Activated CD4-positive, alpha-beta T cell treated with anti-CD3 and anti-CD28 coated beads, Interleukin-2, amount 50 U/mL, for 4 hours (primary cell): Measurements from ENCODE around the gene RASGRP2.

Source experiments
- DNase-seq, 2 experiments: peaks; one replicate each; pipeline ENCODE4 v3.0.0-alpha.2; 2020

The RASGRP2 gene

DNA sequence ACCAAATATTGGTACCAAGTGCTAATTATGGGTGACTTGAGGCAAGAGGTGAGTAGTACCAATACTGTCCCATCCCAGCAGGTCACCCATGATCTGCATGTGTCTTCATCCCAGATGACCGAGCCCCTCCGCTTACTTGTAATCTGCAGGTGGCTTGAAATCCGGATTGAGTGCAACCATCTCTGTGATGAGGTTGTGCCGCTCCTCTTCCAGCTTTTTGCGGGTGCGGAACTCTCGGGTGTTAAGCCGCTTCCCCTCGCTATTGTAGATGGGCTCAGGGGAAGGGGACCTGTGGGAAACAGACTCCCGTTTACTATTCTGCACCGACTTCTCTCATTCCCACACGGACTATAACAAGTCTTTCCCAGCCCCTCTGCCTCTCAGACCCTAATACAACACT lies 26.2 kb upstream of the RASGRP2 start:
- no peak for DNase-seq

- DNase-seq = no peak
Measured at GRCh38 chr11:64769283-64769682, 25.3 kb upstream of the RASGRP2 start.

DNA sequence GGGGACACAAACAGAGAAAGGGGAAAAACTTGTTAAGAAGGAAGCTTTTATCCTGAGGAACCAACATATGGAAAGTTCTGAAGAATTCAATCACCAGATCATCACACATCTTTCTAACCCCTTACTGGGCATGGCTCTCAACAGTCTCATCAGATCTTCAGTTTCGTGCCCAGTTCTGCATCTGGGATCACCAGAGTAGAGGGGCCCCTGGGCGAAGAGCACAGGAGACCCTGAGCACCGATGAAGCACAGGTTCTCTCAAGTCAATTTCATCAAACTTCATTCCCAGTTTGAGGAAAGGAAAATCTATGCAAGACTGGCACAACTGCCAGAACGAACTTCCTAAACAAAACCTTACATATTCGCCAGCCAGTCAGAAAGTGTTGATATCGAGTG lies 24.4 kb upstream of the RASGRP2 start:
- DNase-seq = no peak

DNA sequence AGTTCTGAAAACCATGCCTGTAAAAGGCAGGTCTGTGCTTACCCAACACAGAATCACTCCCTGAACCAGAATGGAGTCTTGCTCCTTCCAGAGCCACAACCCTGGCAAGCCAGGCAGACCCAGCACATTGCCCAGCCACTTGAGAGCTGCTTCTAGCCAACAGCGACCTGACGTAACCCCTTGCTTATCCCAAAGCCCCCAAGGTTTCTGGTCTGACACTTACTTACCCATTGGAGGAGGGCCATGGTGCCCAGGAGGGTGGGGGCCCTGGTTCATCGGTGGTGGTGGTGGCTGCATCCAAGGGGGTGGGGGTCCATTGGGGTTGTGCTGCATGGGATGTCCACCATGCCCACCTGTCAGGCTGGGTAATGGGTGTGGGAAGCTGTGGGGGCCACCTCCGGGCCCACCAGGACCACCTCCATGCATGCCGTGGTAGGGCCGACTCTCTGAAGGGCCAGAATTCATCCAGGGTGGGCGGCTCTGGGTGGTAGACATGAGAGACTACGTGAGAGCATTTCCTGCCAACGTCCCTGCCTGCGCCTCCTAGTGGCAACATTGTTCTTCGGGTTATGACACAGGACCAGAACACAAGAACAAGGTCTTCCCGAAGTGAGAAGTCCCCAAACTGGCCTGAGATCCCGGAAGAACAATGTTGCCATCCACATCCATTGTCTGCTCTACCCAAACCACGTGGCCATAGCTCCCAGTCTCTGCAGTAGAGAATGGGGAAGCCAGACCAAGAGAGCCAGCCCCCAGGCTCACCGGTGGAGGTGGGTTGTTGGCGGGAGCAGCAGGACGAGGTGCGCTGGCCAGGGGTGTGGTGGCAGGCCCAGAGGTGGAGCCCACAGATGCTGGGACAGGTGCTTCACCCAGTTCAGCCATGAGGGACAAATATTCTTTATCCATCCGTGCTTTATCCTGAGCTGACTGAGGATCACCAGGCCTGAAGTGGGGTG lies 23.7 kb upstream of the RASGRP2 start:
- DNase-seq = peak; percentile 76

- DNase-seq = no peak
Measured at GRCh38 chr11:64766881-64767280, 22.9 kb upstream of the RASGRP2 start.

GRCh38 chr11:64765851-64766665 lies 22.1 kb upstream of the RASGRP2 start:
- no peak for DNase-seq

GRCh38 chr11:64765291-64765850 lies 21.4 kb upstream of the RASGRP2 start:
- DNase-seq = no peak

- no peak for DNase-seq
Measured at GRCh38 chr11:64764753-64765152, 20.8 kb upstream of the RASGRP2 start.

DNA sequence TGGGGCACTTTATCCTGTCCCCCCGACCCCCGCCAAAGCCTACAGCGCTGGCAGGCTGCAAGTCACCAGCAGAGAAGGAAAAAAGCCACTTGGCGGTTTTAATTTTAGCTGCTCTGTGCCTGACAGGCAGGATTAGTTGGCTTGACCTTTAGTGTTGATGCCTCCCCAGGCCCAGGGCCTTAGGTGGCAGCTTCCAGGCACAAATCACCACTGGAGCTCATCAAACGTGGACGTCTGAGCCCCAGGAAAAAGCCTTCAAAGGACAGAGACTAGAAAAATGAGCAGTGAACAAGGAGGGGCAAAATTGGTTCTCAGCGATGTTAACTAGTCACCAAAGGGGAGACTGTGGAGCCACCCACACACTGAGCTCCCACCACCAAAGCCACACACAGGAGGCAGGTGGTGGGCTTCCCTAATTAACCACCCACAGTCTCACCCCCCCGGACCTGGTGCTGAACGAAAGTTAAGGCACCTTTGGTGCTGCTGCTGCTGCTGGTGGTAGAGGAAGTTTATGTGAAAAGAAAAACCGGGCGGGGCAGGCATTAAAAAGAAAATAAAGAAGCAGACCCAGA lies 20.2 kb upstream of the RASGRP2 start:
- peak in 1 of 2 experiments; percentile 46 for DNase-seq

DNA sequence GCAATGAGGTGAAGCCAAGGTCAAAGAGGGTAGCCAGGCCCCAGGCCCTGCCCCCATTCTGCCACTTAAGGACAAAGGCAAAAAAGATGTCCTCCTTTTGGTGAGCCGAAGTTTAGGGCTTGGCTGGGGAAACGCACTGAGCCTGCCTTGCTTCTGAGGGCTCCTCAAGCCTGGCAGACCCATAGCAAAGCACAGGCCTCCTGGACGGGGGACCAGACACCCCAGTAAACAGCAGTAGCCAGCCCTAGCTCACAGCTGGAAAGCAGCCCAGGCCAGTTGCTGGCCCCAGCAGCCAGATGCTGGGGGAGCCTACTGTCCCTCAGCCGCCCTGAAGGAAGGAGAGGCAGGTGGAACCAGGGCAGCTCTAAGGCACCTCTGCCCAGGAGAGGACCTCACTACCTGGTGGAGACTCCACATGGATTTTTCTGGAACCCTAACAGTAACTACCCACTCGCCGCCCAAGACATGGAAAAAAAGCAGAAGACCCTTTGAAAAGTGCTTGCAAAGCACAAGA lies 19.6 kb upstream of the RASGRP2 start:
- no peak for DNase-seq

- DNase-seq = no peak
Measured at GRCh38 chr11:64762674-64763525, 19.0 kb upstream of the RASGRP2 start.

DNA sequence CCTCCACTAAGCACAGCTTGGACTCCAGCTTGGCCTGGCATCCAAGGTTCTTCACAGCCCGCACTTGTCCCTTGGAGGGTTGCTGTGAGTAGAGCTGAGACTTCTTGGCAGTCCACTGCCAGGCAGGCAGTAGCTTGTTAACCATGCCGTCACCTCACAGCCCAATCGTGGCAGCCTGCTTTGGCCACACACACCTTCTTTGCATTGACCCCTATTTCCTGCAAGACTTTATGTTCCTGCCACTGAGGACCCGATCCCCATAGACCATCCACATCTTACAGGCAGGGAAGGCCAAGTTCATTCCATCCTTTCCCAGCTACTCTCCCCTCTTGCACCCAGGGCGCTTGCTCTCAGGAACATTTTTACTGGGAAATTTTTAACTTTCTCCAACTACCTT lies 18.3 kb upstream of the RASGRP2 start:
- DNase-seq = no peak

- no peak for DNase-seq
Measured at GRCh38 chr11:64760759-64761420, 16.9 kb upstream of the RASGRP2 start.

DNA sequence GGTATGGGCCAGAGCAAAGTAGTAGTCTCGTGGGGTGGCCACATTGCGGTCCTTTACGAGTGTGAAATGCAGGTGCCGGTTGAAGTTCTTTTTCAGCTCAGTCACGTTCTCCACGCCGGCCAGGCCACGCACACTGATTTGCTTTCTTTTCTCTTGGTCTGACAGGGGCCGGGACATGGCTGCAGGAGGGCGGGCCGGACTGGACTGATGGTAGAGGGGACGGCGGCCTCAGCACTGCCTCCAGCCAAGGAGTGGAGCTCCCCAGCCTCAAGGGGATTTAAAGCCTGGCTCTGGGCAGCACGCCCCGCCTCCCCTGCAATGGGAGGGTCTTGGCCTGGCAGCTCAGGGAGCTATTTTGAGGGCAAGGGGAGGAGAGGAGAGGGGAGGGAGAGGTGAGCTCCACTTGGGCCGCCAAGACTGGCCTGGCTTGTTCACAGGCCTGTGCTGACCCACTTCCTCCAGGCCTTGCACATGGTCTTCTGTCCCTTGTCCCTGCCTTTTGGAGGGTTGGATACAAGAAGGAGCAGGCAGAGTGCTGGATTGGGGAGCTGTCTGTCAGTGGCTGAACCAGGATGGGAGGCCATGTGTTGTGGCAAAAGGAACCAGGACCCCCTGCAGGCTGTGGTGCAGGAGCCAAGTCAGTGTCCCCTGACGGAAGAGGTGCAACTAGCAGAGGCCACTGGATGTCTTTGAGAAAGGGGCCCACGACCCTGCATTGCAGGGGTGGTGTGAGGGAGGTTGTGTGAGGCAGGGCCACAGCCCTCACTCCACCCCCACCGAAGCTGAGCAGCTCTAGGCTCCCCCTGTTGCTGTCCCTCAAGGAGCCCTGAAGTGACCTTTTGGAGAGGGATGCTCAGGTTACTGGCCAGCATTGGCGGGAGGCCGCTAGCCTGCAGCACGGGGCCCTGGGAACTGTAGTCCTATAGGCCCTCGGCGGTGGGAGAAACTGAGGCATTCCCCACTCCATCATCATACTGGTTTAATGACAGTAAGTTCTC lies 16.1 kb upstream of the RASGRP2 start, which contains the start of gene PYGM:
TSS of gene PYGM (minus strand) at position 253 of the 998 bp plus-strand sequence. CDS start at position 177, 76 bp downstream.
- DNase-seq = no peak

DNA sequence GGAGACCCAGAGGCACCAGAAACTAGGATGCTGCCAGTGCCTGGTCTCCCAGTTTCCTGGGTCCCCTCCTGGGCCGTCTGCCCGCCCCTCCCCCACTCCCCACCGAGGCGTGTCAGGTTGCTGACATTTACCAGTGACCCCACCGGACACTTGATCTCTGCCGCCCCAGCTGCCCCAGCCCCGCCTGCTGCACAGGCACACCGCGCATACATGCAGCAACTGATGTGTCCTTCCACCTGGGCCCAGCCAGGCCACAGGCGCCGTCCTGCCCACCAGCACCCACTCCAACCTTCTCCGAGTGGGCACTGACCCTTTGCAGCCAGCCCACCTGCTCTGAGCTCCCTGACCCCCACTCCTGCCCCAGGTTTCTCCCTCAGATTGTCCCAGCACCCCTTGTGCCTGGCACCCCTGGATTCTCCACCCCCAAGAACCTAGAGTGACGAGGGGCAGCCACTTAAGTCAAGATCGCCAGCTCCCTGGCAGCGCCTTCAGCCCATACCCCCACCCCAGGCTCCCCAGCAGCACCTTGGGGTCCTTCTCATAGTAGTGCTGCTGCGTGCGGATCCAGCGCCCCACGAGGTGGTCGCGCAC lies 15.3 kb upstream of the RASGRP2 start:
- DNase-seq = no peak

- no peak for DNase-seq
Measured at GRCh38 chr11:64758330-64759079, 14.6 kb upstream of the RASGRP2 start.

DNA sequence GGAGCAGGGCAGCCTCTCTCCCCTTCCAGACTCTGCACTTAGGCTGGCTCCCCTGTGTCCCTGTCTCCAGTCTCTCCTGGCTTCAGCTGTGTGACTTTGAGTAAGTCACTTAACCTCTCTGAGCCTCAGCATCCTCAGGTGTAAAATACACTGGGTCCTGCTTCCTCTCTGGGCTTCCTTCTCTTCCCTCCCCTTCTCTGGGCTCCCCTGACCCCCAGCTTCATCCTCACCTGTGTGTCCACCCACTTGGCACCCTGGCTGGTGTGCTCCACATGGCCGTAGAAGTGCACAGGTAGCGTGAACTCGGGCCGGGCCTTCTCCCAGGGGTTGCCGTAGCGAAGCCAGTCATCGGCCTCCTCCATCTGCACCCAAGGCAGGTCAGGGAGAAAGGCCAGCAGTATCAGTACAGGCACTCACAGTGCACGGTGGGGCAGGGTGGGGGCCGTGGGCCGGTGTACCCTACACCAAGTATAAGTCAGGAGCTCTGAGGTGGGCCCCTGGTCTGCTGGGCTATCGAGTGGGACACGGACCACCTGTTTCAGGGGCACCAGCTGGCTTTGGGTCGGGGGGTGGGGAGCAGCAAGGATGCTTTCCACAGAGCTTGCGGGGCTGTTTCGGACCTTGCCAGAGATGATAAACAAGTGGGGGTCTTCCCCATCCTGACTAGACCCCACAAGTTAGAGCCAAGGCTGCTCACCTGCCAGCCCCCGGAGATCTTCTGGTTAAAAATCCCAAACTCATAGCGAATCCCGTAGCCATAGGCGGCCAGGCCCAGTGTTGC lies 13.8 kb upstream of the RASGRP2 start:
- DNase-seq = no peak
